Nephron progenitor cell (in vitro differentiated cells): ENCODE data around the gene GPR107.

Experiments
- DNase-seq: peaks from one replicate; pipeline ENCODE4 v3.0.0; 2021
- H3K27ac Mint-ChIP-seq: 2 replicates; pipeline ENCODE4 v1.8.0; 2021; ENCODE audit warnings: mild to moderate bottlenecking, moderate library complexity, mixed read lengths
- H3K27me3 Mint-ChIP-seq: 2 replicates; pipeline ENCODE4 v1.8.0; 2021; ENCODE audit warnings: mild to moderate bottlenecking, low read depth, mixed read lengths; ENCODE audit not compliant: poor library complexity
- H3K36me3 Mint-ChIP-seq: 2 replicates; pipeline ENCODE4 v1.8.0; 2021; ENCODE audit warnings: low read depth, mixed read lengths
- H3K4me1 Mint-ChIP-seq: 2 replicates; pipeline ENCODE4 v1.8.0; 2021; ENCODE audit warnings: mixed read lengths
- H3K4me3 Mint-ChIP-seq: 2 replicates; pipeline ENCODE4 v1.8.0; 2021; ENCODE audit warnings: mild to moderate bottlenecking, moderate library complexity, mixed read lengths
- H3K9me3 Mint-ChIP-seq: 2 replicates; pipeline ENCODE4 v1.8.0; 2021; ENCODE audit warnings: mild to moderate bottlenecking, moderate library complexity, mixed read lengths
- TF ChIP-seq, protein P1 (sequence below): fragments of 200-600 bp; sonication (generic); IDR thresholded peaks from 2 replicates; pipeline ENCODE4 v1.5.0; 2021; ENCODE audit warnings: antibody characterized with exemption

GPR107 gene

GRCh38 chr9:130129432-130130061 is 75.8 kb downstream of the GPR107 start:
- DNase-seq, result no peak
- Mint-ChIP-seq H3K27ac (peak overlapping the region; percentile 51), H3K27me3 (no peaks in the 10 kb centered on the region), H3K9me3 (no peaks in the 10 kb centered on the region), H3K4me1 (peaks cover 29% of the 10 kb centered on the region), H3K4me3 (no peak overlapping the region), H3K36me3 (peaks cover 59% of the 10 kb centered on the region)
- TF ChIP-seq, protein P1, sequence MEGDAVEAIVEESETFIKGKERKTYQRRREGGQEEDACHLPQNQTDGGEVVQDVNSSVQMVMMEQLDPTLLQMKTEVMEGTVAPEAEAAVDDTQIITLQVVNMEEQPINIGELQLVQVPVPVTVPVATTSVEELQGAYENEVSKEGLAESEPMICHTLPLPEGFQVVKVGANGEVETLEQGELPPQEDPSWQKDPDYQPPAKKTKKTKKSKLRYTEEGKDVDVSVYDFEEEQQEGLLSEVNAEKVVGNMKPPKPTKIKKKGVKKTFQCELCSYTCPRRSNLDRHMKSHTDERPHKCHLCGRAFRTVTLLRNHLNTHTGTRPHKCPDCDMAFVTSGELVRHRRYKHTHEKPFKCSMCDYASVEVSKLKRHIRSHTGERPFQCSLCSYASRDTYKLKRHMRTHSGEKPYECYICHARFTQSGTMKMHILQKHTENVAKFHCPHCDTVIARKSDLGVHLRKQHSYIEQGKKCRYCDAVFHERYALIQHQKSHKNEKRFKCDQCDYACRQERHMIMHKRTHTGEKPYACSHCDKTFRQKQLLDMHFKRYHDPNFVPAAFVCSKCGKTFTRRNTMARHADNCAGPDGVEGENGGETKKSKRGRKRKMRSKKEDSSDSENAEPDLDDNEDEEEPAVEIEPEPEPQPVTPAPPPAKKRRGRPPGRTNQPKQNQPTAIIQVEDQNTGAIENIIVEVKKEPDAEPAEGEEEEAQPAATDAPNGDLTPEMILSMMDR, result no peak

- Mint-ChIP-seq H3K36me3 (peaks cover 67% of the 10 kb centered on the region), H3K27me3 (peaks cover 3% of the 10 kb centered on the region), H3K9me3 (no peaks in the 10 kb centered on the region), H3K4me3 (no peak overlapping the region), H3K4me1 (peaks cover 37% of the 10 kb centered on the region), H3K27ac (peak overlapping the region; percentile 87)
- TF ChIP-seq, protein P1, result no peak
- DNase-seq, result no peak
Observed at GRCh38 chr9:130132746-130133145, 79.0 kb downstream of the GPR107 start.

- Mint-ChIP-seq H3K4me3 (no peak overlapping the region), H3K27me3 (peaks cover 6% of the 10 kb centered on the region), H3K9me3 (no peaks in the 10 kb centered on the region), H3K27ac (peak overlapping the region; percentile 77), H3K4me1 (peaks cover 76% of the 10 kb centered on the region), H3K36me3 (peaks cover 36% of the 10 kb centered on the region)
- TF ChIP-seq, protein P1, result no peak
- no peak for DNase-seq
Observed at GRCh38 chr9:130137081-130137640, 83.5 kb downstream of the GPR107 start.

DNA sequence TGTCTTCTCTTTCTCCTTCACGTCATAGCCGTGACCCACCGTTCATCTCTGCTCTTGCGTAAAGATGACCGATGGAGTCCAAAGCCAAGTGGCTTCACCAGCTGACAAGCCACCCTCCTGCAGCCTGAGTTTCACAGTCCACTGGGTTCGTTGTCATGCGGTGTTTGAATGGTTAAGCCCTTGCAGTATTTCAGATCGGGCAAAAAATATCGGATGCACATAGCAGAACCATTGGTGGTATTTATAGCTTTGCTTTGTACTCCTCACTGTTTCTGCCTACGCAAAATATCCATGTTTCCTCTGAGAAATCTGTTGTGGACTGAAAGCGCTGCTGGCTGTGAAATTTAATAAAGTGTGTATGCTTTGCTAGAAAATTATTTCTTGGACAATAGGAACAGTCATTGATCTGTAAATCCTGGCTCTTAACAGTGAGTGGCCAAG is 84.0 kb downstream of the GPR107 start:
- peaks cover 6% of the 10 kb centered on the region for H3K27me3 Mint-ChIP-seq
- no peak for DNase-seq
- peaks cover 80% of the 10 kb centered on the region for H3K4me1 Mint-ChIP-seq
- TF ChIP-seq, protein P1, result no peak
- H3K36me3 Mint-ChIP-seq, result peaks cover 36% of the 10 kb centered on the region
- no peak overlapping the region for H3K4me3 Mint-ChIP-seq
- no peaks in the 10 kb centered on the region for H3K9me3 Mint-ChIP-seq
- peak overlapping the region; percentile 80 for H3K27ac Mint-ChIP-seq

DNA sequence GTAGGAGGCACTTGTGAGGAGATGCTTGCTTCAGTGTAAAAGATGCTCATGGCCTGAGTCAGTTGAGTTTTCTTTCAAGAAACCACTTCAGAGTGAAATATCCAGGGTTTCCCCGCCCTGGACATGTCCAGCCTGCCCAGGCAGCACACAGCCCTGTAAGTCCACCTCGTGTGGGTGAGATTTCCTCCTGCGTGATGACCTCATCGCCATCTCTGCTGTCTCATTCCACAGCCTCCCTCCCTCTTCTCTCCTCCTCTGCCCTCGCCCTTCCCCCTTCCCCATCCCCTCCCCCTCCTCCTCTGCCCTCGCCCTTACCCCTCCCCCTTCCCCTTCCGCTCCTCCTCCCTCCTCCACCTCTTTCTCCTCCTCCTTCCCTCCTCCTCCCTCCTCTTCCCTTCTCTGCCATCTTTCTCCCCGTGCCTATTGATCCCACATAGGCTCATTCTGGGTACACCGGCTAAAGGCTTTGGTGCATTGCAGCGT is 84.5 kb downstream of the GPR107 start:
- TF ChIP-seq, protein P1, result no peak
- peaks cover 79% of the 10 kb centered on the region for H3K4me1 Mint-ChIP-seq
- no peak overlapping the region for H3K4me3 Mint-ChIP-seq
- peaks cover 30% of the 10 kb centered on the region for H3K36me3 Mint-ChIP-seq
- peaks cover 6% of the 10 kb centered on the region for H3K27me3 Mint-ChIP-seq
- H3K9me3 Mint-ChIP-seq, result no peaks in the 10 kb centered on the region
- no peak for DNase-seq
- H3K27ac Mint-ChIP-seq, result peak overlapping the region; percentile 80

DNA sequence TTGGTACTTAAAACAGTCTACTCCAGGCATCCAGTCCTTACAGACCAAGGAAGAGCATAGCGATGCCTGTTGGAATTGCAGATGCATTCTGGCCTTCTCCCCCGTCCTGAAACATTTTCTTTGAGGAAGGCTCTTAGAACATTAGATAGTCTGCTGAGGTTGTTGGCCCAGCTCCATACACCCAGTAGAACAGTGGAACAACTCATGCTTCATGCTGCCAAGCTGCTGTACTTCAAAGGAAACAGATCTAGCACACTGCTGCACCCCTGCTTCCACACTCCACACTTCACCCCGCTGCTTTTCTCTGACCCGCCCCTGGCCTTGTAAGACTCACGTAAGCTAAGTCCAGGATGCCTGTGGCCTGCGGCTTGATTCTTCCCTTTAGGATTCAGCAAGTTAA is 85.1 kb downstream of the GPR107 start:
- H3K4me3 Mint-ChIP-seq, result peak overlapping the region; percentile 38
- DNase-seq, result no peak
- peaks cover 79% of the 10 kb centered on the region for H3K4me1 Mint-ChIP-seq
- H3K27me3 Mint-ChIP-seq, result peaks cover 6% of the 10 kb centered on the region
- peak overlapping the region; percentile 92 for H3K27ac Mint-ChIP-seq
- no peaks in the 10 kb centered on the region for H3K9me3 Mint-ChIP-seq
- peaks cover 25% of the 10 kb centered on the region for H3K36me3 Mint-ChIP-seq
- TF ChIP-seq, protein P1, result no peak
